ENCODE measurements around the gene TSPAN4. TPM values are rescaled to one million over a fixed set of nuclear protein-coding genes. Genes with fewer than 3 reads are reported as not detected.

Gene TSPAN4, protein sequence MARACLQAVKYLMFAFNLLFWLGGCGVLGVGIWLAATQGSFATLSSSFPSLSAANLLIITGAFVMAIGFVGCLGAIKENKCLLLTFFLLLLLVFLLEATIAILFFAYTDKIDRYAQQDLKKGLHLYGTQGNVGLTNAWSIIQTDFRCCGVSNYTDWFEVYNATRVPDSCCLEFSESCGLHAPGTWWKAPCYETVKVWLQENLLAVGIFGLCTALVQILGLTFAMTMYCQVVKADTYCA
- 27.8 TPM for polyA plus RNA-seq
- long read RNA-seq, donor 1, partial matches to known transcripts, result 0 of 5 reads
- long read RNA-seq, donor 1, other reads (novel, unspliced or antisense), result 0 of 5 reads
- long read RNA-seq, donor 2, transcript TSPAN4-203 (9 exons, 1,423 nt), result major isoform, 5 of 27 reads
- long read RNA-seq, donor 2, partial matches to known transcripts, result 19 of 27 reads
- long read RNA-seq, donor 2, other reads (novel, unspliced or antisense), result 0 of 27 reads
- long read RNA-seq, donor 3, result 0 reads
- long read RNA-seq, donor 4, result 0 reads
- long read RNA-seq, donor 5, partial matches to known transcripts, result 6 of 16 reads
- long read RNA-seq, donor 5, other reads (novel, unspliced or antisense), result 0 of 16 reads
- long read RNA-seq, donor 6, partial matches to known transcripts, result 0 of 5 reads
- long read RNA-seq, donor 6, other reads (novel, unspliced or antisense), result 0 of 5 reads
- long read RNA-seq, donor 7, partial matches to known transcripts, result 0 of 5 reads
- long read RNA-seq, donor 7, other reads (novel, unspliced or antisense), result 0 of 5 reads
- long read RNA-seq, donor 8, transcript TSPAN4-203 (9 exons, 1,423 nt), result major isoform, 5 of 22 reads
- long read RNA-seq, donor 8, partial matches to known transcripts, result 13 of 22 reads
- long read RNA-seq, donor 8, other reads (novel, unspliced or antisense), result 0 of 22 reads
- long read RNA-seq, donor 9, partial matches to known transcripts, result 0 of 2 reads
- long read RNA-seq, donor 9, other reads (novel, unspliced or antisense), result 0 of 2 reads
- long read RNA-seq, donor 10, transcript TSPAN4-203 (9 exons, 1,423 nt), result major isoform, 5 of 10 reads
- long read RNA-seq, donor 10, partial matches to known transcripts, result 0 of 10 reads
- long read RNA-seq, donor 10, other reads (novel, unspliced or antisense), result 0 of 10 reads
- long read RNA-seq, donor 11, partial matches to known transcripts, result 0 of 6 reads
- long read RNA-seq, donor 11, other reads (novel, unspliced or antisense), result 0 of 6 reads

DNA sequence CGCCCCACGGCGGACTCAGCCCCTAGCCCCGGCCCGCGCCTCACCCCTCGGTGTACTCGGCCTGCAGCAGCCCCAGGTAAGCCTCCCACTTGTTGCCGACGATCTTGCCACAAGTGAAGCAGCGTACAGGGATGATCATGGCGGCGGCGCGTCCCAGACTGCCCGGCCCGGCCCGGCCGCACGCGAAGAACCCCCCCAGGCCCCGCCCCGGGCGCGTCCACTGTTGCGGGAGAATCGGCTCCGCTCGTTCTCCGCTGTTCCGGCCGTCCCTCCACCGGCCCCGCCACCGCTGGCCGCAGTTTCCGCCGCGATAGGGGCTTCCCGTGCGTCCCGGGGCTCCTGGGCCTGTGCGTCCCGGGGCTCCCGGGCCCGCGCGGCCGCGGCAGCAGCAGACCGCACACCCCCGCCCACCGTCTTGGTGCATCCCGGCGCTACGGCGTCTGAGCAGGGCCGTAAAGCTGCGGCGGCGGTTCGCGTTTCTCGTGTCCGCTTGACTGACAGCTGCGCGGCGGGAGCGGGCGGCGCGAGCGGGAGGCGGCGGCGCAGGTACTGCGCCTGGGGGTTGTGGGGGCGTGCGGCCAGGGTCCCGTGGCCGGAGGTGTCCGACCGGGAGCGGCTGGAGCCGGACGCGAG lies at the start of gene TSPAN4, which contains the start of gene POLR2L:
TSPAN4 (plus strand) TSS at position 483 of the 633 bp plus-strand sequence. CDS start 7,453 bp downstream, outside the sequence.
POLR2L (minus strand) TSS at position 160 of the 633 bp plus-strand sequence; CDS start at position 139, 21 bp downstream.
- peaks cover 44% of the 10 kb centered on the region for H3K4me1 ChIP-seq (ENCODE audit: control insufficient read depth, insufficient read depth, low read length)
- peaks cover 32% of the 10 kb centered on the region for H3K27me3 ChIP-seq (ENCODE audit: control insufficient read depth, insufficient read depth, low read length)
- no CpG with 5 or more reads among the region's 87 CpGs for WGBS (ENCODE audit: insufficient coverage, low lambda C conversion rate)
- peak within 1 kb of the TSS; percentile 60 for H3K27ac ChIP-seq (ENCODE audit: low read length)
- H3K9me3 ChIP-seq (ENCODE audit: control insufficient read depth, low read depth, low read length), result peaks cover 3% of the 10 kb centered on the region
- DNase-seq, result peak; percentile 71 to 90
- H3K36me3 ChIP-seq (ENCODE audit: control insufficient read depth, insufficient read depth, low read length), result peaks cover 35% of the 10 kb centered on the region
- H3K4me3 ChIP-seq (ENCODE audit: low read length), result peak within 1 kb of the TSS; percentile 96

DNA sequence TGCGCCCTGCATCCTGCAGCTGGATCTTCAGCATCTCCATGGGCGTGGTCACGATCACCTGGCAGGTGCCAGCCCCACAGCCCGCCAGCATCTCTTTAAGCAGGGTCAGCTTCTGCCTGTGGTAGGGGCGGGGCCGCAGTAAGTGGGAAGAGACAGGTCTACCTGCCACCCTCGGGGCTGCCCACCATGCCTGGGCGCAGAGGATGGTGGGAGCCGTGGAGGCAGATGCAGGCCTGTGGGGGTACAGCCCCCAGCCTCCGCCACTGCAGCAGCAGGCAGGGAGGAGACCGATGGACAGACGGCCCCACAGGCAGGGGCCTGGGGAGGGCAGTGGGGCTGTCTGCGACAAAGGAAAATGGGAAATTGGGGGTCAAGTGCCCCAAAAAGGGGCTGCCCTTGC lies 49.8 kb upstream of the TSPAN4 start:
- no CpG with 5 or more reads among the region's 13 CpGs for WGBS (ENCODE audit: insufficient coverage, low lambda C conversion rate)
- Histone ChIP-seq H3K36me3 (ENCODE audit: control insufficient read depth, insufficient read depth, low read length) (peaks cover 16% of the 10 kb centered on the region), H3K9me3 (ENCODE audit: control insufficient read depth, low read depth, low read length) (no peaks in the 10 kb centered on the region), H3K4me1 (ENCODE audit: control insufficient read depth, insufficient read depth, low read length) (peaks cover 27% of the 10 kb centered on the region), H3K27ac (ENCODE audit: low read length) (no peak overlapping the region), H3K4me3 (ENCODE audit: low read length) (no peak overlapping the region), H3K27me3 (ENCODE audit: control insufficient read depth, insufficient read depth, low read length) (peaks cover 15% of the 10 kb centered on the region)
- no peak for DNase-seq

DNA sequence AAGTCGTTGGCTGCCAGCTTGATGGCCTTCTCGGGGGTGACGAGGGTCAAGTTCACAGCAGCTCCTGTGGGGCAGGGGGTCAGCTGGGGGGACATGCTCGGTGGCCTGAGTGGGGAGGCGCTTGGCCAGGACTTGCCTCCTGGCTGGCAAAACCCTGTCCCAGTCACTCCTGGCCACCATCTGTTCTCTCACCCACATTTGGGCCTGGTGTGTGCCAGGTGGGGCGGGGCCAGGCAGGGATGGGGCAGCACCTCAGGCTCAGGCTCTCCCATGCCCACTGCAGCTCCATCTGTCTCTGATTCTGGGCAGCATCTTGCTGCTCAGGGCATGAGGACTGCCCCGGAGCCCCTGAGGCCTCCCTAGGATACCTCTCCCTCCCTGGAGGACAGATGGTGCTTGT lies 49.1 kb upstream of the TSPAN4 start:
- no CpG with 5 or more reads among the region's 7 CpGs for WGBS (ENCODE audit: insufficient coverage, low lambda C conversion rate)
- Histone ChIP-seq H3K27ac (ENCODE audit: low read length) (no peak overlapping the region), H3K4me3 (ENCODE audit: low read length) (no peak overlapping the region)

DNA sequence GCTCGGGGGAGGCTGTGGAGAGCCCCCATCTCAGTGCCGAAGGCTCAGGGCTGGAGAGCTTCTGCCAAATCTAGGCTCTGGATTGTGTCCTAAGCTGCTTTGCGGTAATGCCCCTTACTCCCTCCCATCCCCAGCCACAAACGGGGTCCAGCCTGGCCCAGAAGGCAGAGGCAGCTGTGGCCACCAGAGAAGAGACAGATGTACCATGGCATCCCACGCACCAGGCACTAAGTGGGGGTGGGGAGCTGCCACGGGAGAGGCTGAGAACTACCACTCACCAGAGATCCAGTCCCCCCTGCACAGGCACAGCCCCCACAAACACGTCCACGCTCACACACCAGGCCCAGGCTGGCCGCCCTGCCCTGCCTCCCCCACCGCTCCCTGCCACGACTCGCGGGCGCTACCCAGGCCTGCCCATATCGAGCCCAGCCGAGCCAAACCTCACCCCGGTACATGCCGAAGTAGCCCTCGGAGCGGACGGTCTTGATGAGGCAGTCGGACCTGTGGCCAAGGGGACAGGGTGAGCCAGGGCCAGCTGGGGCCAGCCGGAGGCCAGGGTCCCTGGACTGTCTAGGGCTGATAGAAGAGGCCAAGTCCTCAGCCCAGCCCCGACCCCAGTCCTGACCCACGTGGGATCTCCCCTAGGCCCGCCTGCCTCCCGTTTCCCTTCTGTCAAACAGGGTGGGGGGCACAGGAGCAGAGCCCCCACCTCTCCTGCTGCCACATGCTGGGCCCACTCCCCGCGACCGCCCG lies 48.5 kb upstream of the TSPAN4 start:
- WGBS (ENCODE audit: insufficient coverage, low lambda C conversion rate), result no CpG with 5 or more reads among the region's 31 CpGs
- peaks cover 30% of the 10 kb centered on the region for H3K4me1 ChIP-seq (ENCODE audit: control insufficient read depth, insufficient read depth, low read length)
- H3K4me3 ChIP-seq (ENCODE audit: low read length), result no peak overlapping the region
- H3K27ac ChIP-seq (ENCODE audit: low read length), result no peak overlapping the region
- no peak for DNase-seq
- H3K27me3 ChIP-seq (ENCODE audit: control insufficient read depth, insufficient read depth, low read length), result peaks cover 8% of the 10 kb centered on the region
- peaks cover 20% of the 10 kb centered on the region for H3K36me3 ChIP-seq (ENCODE audit: control insufficient read depth, insufficient read depth, low read length)
- H3K9me3 ChIP-seq (ENCODE audit: control insufficient read depth, low read depth, low read length), result no peaks in the 10 kb centered on the region

More for the DNA sequence above, 49.1 kb upstream of the TSPAN4 start:
- Histone ChIP-seq H3K9me3 (ENCODE audit: control insufficient read depth, low read depth, low read length) (no peaks in the 10 kb centered on the region), H3K36me3 (ENCODE audit: control insufficient read depth, insufficient read depth, low read length) (peaks cover 16% of the 10 kb centered on the region), H3K27me3 (ENCODE audit: control insufficient read depth, insufficient read depth, low read length) (peaks cover 14% of the 10 kb centered on the region), H3K4me1 (ENCODE audit: control insufficient read depth, insufficient read depth, low read length) (peaks cover 30% of the 10 kb centered on the region)
- DNase-seq, result no peak

DNA sequence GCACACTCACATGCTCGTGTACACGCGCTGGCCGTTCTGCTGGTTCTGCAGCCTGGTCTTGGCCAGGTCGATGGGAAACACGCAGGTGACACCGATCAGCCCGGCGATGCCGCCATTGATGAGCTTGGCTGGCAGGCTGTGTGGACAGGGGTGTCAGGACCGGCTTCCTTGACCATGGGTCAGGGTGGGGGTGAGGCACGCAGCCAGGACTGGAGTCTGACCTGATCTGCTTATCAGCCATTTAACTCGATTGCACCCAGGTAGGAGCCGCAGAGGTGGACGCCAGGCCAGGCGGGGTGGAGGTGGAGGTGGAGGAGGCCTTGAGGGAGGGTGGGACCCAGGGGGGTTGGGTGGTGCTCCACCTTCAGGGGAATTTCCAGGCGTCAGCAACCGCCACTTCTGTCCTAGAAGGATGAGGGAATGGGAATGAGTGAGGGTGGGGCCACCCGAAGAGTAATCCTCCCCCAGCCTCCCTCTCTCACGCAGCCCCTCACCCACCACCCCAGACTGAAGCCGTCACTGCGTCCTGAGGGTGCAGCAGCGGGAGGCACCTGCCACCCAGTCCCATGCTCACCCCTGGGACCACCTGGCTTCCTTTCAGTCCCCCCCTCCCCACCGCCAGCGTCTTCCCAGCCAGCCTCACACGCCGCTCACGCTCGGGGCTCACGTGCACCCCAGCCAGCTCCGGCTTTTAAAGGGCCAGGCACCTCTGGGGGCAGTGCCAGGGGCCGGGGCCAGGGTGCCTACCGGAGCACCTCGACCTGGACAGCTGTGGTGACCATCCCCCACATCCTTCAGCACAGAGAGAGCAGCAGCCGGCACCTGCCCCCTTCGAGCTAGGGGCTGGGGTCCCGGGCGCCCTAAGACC lies 47.7 kb upstream of the TSPAN4 start:
- peak overlapping the region; percentile 58 for H3K4me3 ChIP-seq (ENCODE audit: low read length)
- WGBS (ENCODE audit: insufficient coverage, low lambda C conversion rate), result 93% methylated on average over 5 of the region's 38 CpGs
- DNase-seq, result peak in 1 of 2 donors; percentile 48

DNA sequence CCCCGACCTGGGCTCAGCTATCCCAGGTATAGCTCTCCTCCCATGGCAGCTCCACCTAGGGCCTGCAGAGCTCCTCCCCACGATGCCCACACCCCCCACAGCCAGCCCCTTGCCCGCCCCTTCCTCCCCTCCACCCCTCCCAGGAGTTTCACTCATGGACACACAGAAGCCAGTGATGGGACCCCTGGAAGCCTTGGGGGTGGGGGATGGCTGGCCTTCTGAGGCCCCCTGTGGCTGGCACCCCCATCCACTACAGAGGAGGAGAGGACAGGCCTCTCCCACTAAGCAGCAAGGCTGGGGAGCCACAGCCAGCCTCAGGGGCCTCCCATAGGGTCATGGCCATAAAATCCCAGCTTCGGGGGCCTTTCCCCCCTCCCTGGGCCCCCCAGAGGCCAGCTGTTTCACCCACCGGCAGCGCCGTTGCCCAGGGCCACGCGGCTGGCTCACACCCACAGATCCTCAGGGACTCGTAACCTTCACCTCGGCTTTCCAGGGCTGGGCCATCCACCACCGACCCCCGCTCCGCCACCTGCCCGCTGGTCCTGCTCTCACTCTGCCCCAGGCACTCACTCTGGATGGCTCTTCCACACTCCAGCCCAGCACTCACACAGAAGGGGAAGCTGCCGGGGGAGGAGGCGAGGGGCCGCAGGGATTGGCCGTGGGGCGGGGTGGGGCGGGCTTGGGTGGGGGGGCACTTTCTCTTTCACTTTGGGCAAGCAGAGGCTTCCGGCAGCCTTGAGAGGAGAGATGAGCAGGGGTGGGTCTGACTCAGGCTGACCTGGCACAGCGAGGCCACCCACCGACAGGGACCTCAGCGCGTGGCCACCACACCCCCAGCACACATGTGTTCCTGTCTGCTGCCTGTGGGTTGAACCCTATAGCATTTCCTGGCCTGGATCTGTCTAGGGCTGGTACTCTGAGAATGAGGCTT lies 46.8 kb upstream of the TSPAN4 start:
- Histone ChIP-seq H3K27ac (ENCODE audit: low read length) (peak overlapping the region; percentile 83), H3K27me3 (ENCODE audit: control insufficient read depth, insufficient read depth, low read length) (no peaks in the 10 kb centered on the region), H3K4me3 (ENCODE audit: low read length) (peak overlapping the region; percentile 58), H3K36me3 (ENCODE audit: control insufficient read depth, insufficient read depth, low read length) (peaks cover 31% of the 10 kb centered on the region), H3K4me1 (ENCODE audit: control insufficient read depth, insufficient read depth, low read length) (peaks cover 30% of the 10 kb centered on the region), H3K9me3 (ENCODE audit: control insufficient read depth, low read depth, low read length) (no peaks in the 10 kb centered on the region)
- WGBS (ENCODE audit: insufficient coverage, low lambda C conversion rate), result no CpG with 5 or more reads among the region's 26 CpGs
- peak in 1 of 2 donors; percentile 81 for DNase-seq

More for the DNA sequence above, 47.7 kb upstream of the TSPAN4 start:
- Histone ChIP-seq H3K27ac (ENCODE audit: low read length) (no peak overlapping the region), H3K36me3 (ENCODE audit: control insufficient read depth, insufficient read depth, low read length) (peaks cover 26% of the 10 kb centered on the region), H3K4me1 (ENCODE audit: control insufficient read depth, insufficient read depth, low read length) (peaks cover 30% of the 10 kb centered on the region), H3K9me3 (ENCODE audit: control insufficient read depth, low read depth, low read length) (no peaks in the 10 kb centered on the region), H3K27me3 (ENCODE audit: control insufficient read depth, insufficient read depth, low read length) (peaks cover under 1% of the 10 kb centered on the region)

DNA sequence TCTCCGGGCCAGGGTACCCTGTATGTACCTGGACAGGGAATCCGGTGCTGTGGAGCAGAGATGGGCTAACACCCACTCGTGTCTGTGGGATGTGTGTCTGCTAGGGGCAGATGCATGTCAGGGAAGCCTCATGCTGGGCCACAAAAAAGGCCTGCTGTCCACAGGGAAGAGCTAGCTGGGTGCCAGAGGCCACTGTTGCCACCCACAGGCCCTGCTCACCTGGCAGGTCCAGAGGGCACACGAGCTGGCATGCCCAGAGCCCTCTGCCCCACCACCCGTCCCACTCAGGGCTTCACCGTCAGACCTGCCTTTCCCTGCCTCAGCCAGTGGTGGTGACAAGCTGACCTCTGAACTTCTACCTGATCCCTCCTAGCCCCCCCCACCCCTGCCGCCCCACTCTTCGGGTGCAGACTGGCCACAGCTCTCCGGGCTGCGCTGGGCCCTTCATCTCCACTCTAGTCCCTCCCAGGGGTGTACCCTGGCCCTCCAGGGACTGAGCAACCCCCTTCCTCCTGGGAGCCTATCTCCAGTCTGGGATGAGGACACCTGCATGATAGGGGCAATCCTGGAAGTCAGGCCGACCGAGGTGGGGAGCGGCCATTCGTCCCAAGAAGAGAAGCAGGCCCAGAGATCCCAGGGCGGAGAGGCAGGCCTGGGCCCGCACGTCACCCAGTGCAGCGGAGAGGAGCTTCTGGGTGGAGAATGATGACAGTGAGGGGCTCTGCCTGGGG lies 45.9 kb upstream of the TSPAN4 start:
- Histone ChIP-seq H3K9me3 (ENCODE audit: control insufficient read depth, low read depth, low read length) (peaks cover under 1% of the 10 kb centered on the region), H3K36me3 (ENCODE audit: control insufficient read depth, insufficient read depth, low read length) (peaks cover 36% of the 10 kb centered on the region), H3K4me3 (ENCODE audit: low read length) (peak overlapping the region; percentile 58), H3K27ac (ENCODE audit: low read length) (peak overlapping the region; percentile 83), H3K27me3 (ENCODE audit: control insufficient read depth, insufficient read depth, low read length) (no peaks in the 10 kb centered on the region), H3K4me1 (ENCODE audit: control insufficient read depth, insufficient read depth, low read length) (peaks cover 30% of the 10 kb centered on the region)
- DNase-seq, result no peak
- WGBS (ENCODE audit: insufficient coverage, low lambda C conversion rate), result no CpG with 5 or more reads among the region's 18 CpGs

All from large intestine (tissue), 12 donors.